PC-9 (cell line): ENCODE data around the gene FAM174C.

ENCODE experiments used
- EZH2 ChIP-seq: fragments of 200-600 bp; sonication (generic); IDR thresholded peaks from 2 replicates; pipeline ENCODE4 v1.8.0; 2017; ENCODE audit warnings: antibody characterized with exemption, low read depth
- TF ChIP-seq, protein P1 (sequence below): fragments of 200-600 bp; sonication (generic); conservative IDR thresholded peaks from 2 replicates; pipeline ENCODE4 v1.6.1; 2017; ENCODE audit warnings: mixed run types, antibody characterized with exemption, mild to moderate bottlenecking, moderate library complexity

GRCh38 chr19:1237027-1237659 is 38.2 kb upstream of the FAM174C start:
- TF ChIP-seq, protein P1, sequence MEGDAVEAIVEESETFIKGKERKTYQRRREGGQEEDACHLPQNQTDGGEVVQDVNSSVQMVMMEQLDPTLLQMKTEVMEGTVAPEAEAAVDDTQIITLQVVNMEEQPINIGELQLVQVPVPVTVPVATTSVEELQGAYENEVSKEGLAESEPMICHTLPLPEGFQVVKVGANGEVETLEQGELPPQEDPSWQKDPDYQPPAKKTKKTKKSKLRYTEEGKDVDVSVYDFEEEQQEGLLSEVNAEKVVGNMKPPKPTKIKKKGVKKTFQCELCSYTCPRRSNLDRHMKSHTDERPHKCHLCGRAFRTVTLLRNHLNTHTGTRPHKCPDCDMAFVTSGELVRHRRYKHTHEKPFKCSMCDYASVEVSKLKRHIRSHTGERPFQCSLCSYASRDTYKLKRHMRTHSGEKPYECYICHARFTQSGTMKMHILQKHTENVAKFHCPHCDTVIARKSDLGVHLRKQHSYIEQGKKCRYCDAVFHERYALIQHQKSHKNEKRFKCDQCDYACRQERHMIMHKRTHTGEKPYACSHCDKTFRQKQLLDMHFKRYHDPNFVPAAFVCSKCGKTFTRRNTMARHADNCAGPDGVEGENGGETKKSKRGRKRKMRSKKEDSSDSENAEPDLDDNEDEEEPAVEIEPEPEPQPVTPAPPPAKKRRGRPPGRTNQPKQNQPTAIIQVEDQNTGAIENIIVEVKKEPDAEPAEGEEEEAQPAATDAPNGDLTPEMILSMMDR: no peak
- no peak for TF ChIP-seq EZH2
